ENCODE data around the gene EPB41L4B. TPM values are rescaled to one million over a fixed set of nuclear protein-coding genes. Genes with fewer than 3 reads are reported as not detected.

Gene EPB41L4B
- total and polyA plus RNA-seq, 2 of the 13 experiments (the other 11 are each of a cell fraction or from before 2014, with no cell fraction given) = 17.6 to 22.1 TPM

DNA sequence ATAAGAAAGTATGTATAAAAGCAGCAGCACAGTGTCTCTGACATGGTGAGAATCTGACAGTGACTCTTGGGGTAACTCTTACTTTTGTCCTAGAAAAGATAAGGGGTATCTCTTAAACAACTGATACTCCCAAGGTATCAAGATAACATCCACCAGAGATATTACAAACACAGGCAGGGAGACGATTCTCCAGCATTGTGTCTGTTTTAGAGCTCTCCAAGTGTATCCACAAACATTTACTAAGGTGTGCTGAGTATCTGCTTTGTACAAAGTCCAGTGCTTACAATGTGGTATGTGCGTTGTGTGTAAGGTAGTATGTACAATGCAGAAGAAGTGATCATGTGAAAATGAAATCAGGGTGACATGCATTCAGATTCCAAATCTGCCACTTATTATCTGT lies 196.7 kb downstream of the EPB41L4B start:
- CTCF ChIA-PET (ENCODE audit: low intra/inter-chr PET ratio, low total read pairs) = no interaction called here
- peak overlapping the region; percentile 64 for H3K27ac ChIP-seq (ENCODE audit: extremely low read length, insufficient read depth, low read length)
- BruUV-seq (replicated peaks) = no TSS peak

More for the DNA sequence above, 196.7 kb downstream of the EPB41L4B start:
- no peak overlapping the region for H2AFZ ChIP-seq (ENCODE audit: low read length)
- TF ChIP-seq PAXIP1 (CRISPR knock-in tag; conservative IDR thresholded peaks at IDR 0.05) = 0 out of 2 replicates have a peak, but pooled peaks have one; percentile 24
- TF ChIP-seq SIX4 (CRISPR knock-in tag; IDR thresholded peaks at IDR 0.05) = no peak
- TF ChIP-seq GATAD2A (CRISPR knock-in tag; IDR thresholded peaks at IDR 0.05) = peak; percentile 25; the same call in 1 of the 2 replicates
- no peak for TF ChIP-seq MIER3 (CRISPR knock-in tag; IDR thresholded peaks at IDR 0.05; ENCODE audit: borderline replicate concordance)
- no peak for TF ChIP-seq XRCC5 (optimal IDR thresholded peaks at IDR 0.05; ENCODE audit: low read length)
- TF ChIP-seq HOXD1 (CRISPR knock-in tag; IDR thresholded peaks at IDR 0.05) = no peak
- TF ChIP-seq, protein P1, sequence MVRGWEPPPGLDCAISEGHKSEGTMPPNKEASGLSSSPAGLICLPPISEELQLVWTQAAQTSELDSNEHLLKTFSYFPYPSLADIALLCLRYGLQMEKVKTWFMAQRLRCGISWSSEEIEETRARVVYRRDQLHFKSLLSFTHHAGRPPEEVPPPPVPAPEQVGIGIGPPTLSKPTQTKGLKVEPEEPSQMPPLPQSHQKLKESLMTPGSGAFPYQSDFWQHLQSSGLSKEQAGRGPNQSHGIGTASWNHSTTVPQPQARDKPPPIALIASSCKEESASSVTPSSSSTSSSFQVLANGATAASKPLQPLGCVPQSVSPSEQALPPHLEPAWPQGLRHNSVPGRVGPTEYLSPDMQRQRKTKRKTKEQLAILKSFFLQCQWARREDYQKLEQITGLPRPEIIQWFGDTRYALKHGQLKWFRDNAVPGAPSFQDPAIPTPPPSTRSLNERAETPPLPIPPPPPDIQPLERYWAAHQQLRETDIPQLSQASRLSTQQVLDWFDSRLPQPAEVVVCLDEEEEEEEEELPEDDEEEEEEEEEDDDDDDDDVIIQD (CRISPR knock-in tag; IDR thresholded peaks at IDR 0.05; ENCODE audit: low read depth) = no peak
- TF ChIP-seq HNF4A (CRISPR knock-in tag; IDR thresholded peaks at IDR 0.05) = peak; percentile 41; the same call in 1 of the 2 replicates
- peak; percentile 7; the same call in 1 of the 2 replicates for TF ChIP-seq HDAC2 (CRISPR knock-in tag; IDR thresholded peaks at IDR 0.05)
- no peak for TF ChIP-seq NCOR1 (IDR thresholded peaks at IDR 0.05; ENCODE audit: borderline replicate concordance, low read length)
- TF ChIP-seq CHD4 (IDR thresholded peaks at IDR 0.05; ENCODE audit: borderline replicate concordance, low read length) = no peak
- DNase-seq (ENCODE audit: low spot score) (peak; percentile 40), ATAC-seq (no peak), FAIRE-seq (peak; percentile 4)
- H3K4me3 ChIP-seq (replicated peaks in 1 of 3; ENCODE audit: insufficient read depth in 1 of 3, low read depth in 2 of 3, low read length in 3 of 3) = peak overlapping the region; percentile 47 to 55 (median 53); a peak in 4 of 6 replicates
- 0% methylated on average over 2 of the region's 2 CpGs for WGBS (ENCODE audit: low lambda C conversion rate)
- no peaks in the 10 kb centered on the region for H3K27me3 ChIP-seq (ENCODE audit: control insufficient read depth in 1 of 2, insufficient read depth in 2 of 2, low read length in 2 of 2)
- intact Hi-C loops (cut with micrococcal nuclease; ENCODE audit: unreplicated experiment) (loop anchor here (5.0 kb wide), 2 partner anchors 58 to 112 kb away; partner anchors contain the start of gene CTNNAL1), in situ Hi-C loops (cut with HindIII; ENCODE audit: extremely low pct_ligation_motif_present, low pct_unique_long_range_greater_than_20kb) (no loop called here)
- peaks cover 6% of the 10 kb centered on the region for H3K79me2 ChIP-seq (ENCODE audit: insufficient read depth, low read length)
- peak overlapping the region; percentile 25; the same call in 1 of the 2 replicates for H3K9ac ChIP-seq (ENCODE audit: insufficient read depth, low read depth, low read length)
- POLR2A ChIA-PET = interaction anchor here (0.9 to 1.2 kb wide), 2 partner anchors 13 to 35 kb away, joined by 3 to 4 read pairs; no protein-coding TSS in a partner anchor
- H4K20me1 ChIP-seq (ENCODE audit: insufficient read depth, low read length) = no peaks in the 10 kb centered on the region
- H3K36me3 ChIP-seq (replicated peaks in 1 of 2; ENCODE audit: control insufficient read depth in 1 of 2, insufficient read depth in 2 of 2, low read length in 2 of 2) = no peaks in the 10 kb centered on the region
- H3K9me3 ChIP-seq (ENCODE audit: low read length) = no peaks in the 10 kb centered on the region
- peaks cover 74% of the 10 kb centered on the region for H3K4me1 ChIP-seq (ENCODE audit: insufficient read depth, low read length)
- H3K4me2 ChIP-seq (ENCODE audit: low read depth, low read length) = peak overlapping the region; percentile 95

All from HepG2 (cell line).